GM12878 (cell line): Measurements from ENCODE around the gene MGAT3. TPM values are rescaled to one million over a fixed set of nuclear protein-coding genes. Genes with fewer than 3 reads are reported as not detected.

Experiments used
- ATF2 ChIP-seq: IDR thresholded peaks from 2 replicates; pipeline ENCODE4 v1.6.1; 2012; ENCODE audit warnings: low read length, inconsistent platforms
- FOS ChIP-seq: IDR thresholded peaks from 3 replicates; pipeline ENCODE4 v1.6.1; 2011; ENCODE audit warnings: borderline replicate concordance; ENCODE audit not compliant: insufficient read length; ENCODE audit errors: extremely low read depth
- MYC ChIP-seq: IDR thresholded peaks from 2 replicates; pipeline ENCODE4 v1.6.1; 2011; ENCODE audit warnings: mild to moderate bottlenecking, low read length, moderate library complexity, inconsistent platforms; ENCODE audit not compliant: insufficient read depth, insufficient replicate concordance, insufficient read length, severe bottlenecking
- NFIC ChIP-seq: IDR thresholded peaks from 2 replicates; pipeline ENCODE4 v1.6.1; 2012; ENCODE audit warnings: low read depth, mild to moderate bottlenecking, inconsistent platforms, low read length, moderate library complexity
- POU2F2 ChIP-seq: IDR thresholded peaks from 3 replicates; pipeline ENCODE4 v1.6.1; 2011; ENCODE audit warnings: low read depth, mild to moderate bottlenecking, low read length, borderline replicate concordance
- RB1 ChIP-seq: fragments of 450-650 bp; formaldehyde crosslinking; IDR thresholded peaks from 2 replicates; pipeline ENCODE4 v1.6.1; 2017; ENCODE audit warnings: mild to moderate bottlenecking, borderline replicate concordance
- RBBP5 ChIP-seq: fragments of 200-600 bp; sonication (generic); conservative IDR thresholded peaks from 2 replicates; pipeline ENCODE4 v1.6.1; 2016
- RUNX3 ChIP-seq: IDR thresholded peaks from 2 replicates; pipeline ENCODE4 v1.6.1; 2012; ENCODE audit warnings: low read length, inconsistent platforms
- YY1 ChIP-seq: IDR thresholded peaks from 2 replicates; pipeline ENCODE4 v1.6.1; 2011; ENCODE audit warnings: low read depth, mild to moderate bottlenecking, low read length
- ZBTB4 ChIP-seq: fragments of 450-650 bp; formaldehyde crosslinking; IDR thresholded peaks from 2 replicates; pipeline ENCODE4 v1.4.0; 2022; ENCODE audit warnings: mild to moderate bottlenecking, moderate library complexity
- ZNF217 ChIP-seq: fragments of 450-650 bp; IDR thresholded peaks from 2 replicates; pipeline ENCODE4 v1.6.1; 2017; ENCODE audit warnings: antibody characterized with exemption, mild to moderate bottlenecking
- polyA plus RNA-seq, 11 experiments: library from polyadenylated mRNA; depleted of rRNA in 4 of 11; unstranded in 6 of 11; stranded (reverse) in 5 of 11; fragments of >200 nt; fragmentation: Nextera tagmentation in 4 of 11; fragmentation: Illumina TruSeq in 1 of 11; extraction: Ambion mirVana in 4 of 11; extraction: Trizol in 1 of 11; gene quantifications; 1 replicate in 1 of 11; 2 replicates in 10 of 11; pipeline versions ENCODE4 v1.2.1 to v1.2.3, GENCODE V29; 2011 to 2016; ENCODE audit warnings: inconsistent platforms in 2 of 11, missing spikeins in 2 of 11, low read depth in 1 of 11
- total RNA-seq, 4 experiments: library from RNA; depleted of rRNA in 3 of 4; stranded (reverse); fragments of >200 nt in 3 of 4; fragmentation: Illumina TruSeq in 1 of 4; extraction: Trizol in 1 of 4; gene quantifications; 2 replicates each; pipeline versions ENCODE4 v1.2.1 to v1.2.3, GENCODE V29; 2013 to 2021

The MGAT3 gene
- total and polyA plus RNA-seq, 10 of the 15 experiments (the other 5 are each of a cell fraction or from before 2014, with no cell fraction given), result 0.32 to 40.2 (median 11.9) TPM

- no peak for TF ChIP-seq FOS
- TF ChIP-seq MYC, result no peak
- no peak for TF ChIP-seq ATF2
- TF ChIP-seq NFIC, result no peak
- no peak for TF ChIP-seq RUNX3
- 0 out of 2 replicates have a peak, but pooled peaks have one; percentile 16 for TF ChIP-seq YY1
- no peak for TF ChIP-seq RBBP5
- no peak for TF ChIP-seq ZNF217
- TF ChIP-seq POU2F2, result peak; percentile 96; the same call in 2 of the 3 replicates
- no peak for TF ChIP-seq ZBTB4 (CRISPR knock-in tag)
- TF ChIP-seq RB1, result no peak
Observed at GRCh38 chr22:39496131-39496838, 39.5 kb downstream of the MGAT3 start (continued).
